Tibial nerve (tissue), 4 donors: ENCODE data around the gene NDUFB10. TPM values are rescaled to one million over a fixed set of nuclear protein-coding genes. Genes with fewer than 3 reads are reported as not detected.

Source experiments
- DNase-seq, 2 donors: peaks; one replicate each; pipeline ENCODE4 v3.0.0-alpha.2; 2019; ENCODE audit warnings: low spot score in 2 of 2
- H3K27ac ChIP-seq, 4 donors: fragments of 200-600 bp; sonication (generic) in 3 of 4; one replicate each; pipeline ENCODE4 v1.5.1; 2017 to 2019; ENCODE audit warnings: mild to moderate bottlenecking in 1 of 4
- H3K27me3 ChIP-seq, 2 donors: fragments of 200-600 bp; sonication (generic) in 1 of 2; one replicate each; pipeline versions ENCODE4 v1.5.1 to v1.6.0; 2017 to 2019
- H3K36me3 ChIP-seq, 3 donors: fragments of 200-600 bp; sonication (generic); one replicate each; pipeline ENCODE4 v1.5.1; 2018 to 2019
- H3K4me1 ChIP-seq, 4 donors: fragments of 200-600 bp; sonication (generic) in 3 of 4; one replicate each; pipeline ENCODE4 v1.5.1; 2017 to 2019
- H3K4me3 ChIP-seq, 4 donors: fragments of 200-600 bp; sonication (generic) in 3 of 4; one replicate each; pipeline ENCODE4 v1.5.1; 2017 to 2019; ENCODE audit warnings: mild to moderate bottlenecking in 1 of 4, moderate library complexity in 1 of 4
- H3K9me3 ChIP-seq, 4 donors: fragments of 200-600 bp; sonication (generic) in 3 of 4; one replicate each; pipeline ENCODE4 v1.5.1; 2017 to 2019
- EP300 ChIP-seq, 2 donors: sonication (generic); formaldehyde crosslinking; IDR thresholded peaks; one replicate each; pipeline ENCODE4 v1.6.1; 2017; ENCODE audit warnings: antibody characterized with exemption in 2 of 2, mild to moderate bottlenecking in 1 of 2
- POLR2A ChIP-seq, 2 donors: fragments of 450-650 bp; IDR thresholded peaks; one replicate each; pipeline ENCODE4 v1.6.1; 2017; ENCODE audit warnings: antibody characterized with exemption in 2 of 2, mild to moderate bottlenecking in 2 of 2, moderate library complexity in 2 of 2
- WGBS, 2 donors: methylation state at CpG; one replicate each; pipeline ENCODE4 v1.1.5; 2018; 5-methylcytosine and 5-hydroxymethylcytosine counted together
- total RNA-seq, 4 donors: library from RNA; depleted of rRNA; stranded (reverse); fragments of >200 nt; gene quantifications; one replicate each; pipeline ENCODE4 v1.1.0, GENCODE V29; 2016
- TF ChIP-seq, protein P1 (sequence below), 5 experiments: fragments of 200-600 bp in 3 of 5; fragments of 450-650 bp in 2 of 5; sonication (generic) in 3 of 5; IDR thresholded peaks; one replicate each; pipeline ENCODE4 v1.5.1; 2016 to 2019; ENCODE audit warnings: antibody characterized with exemption in 5 of 5, mild to moderate bottlenecking in 3 of 5, moderate library complexity in 2 of 5

The NDUFB10 gene
- total RNA-seq, 4 donors from 2014 or later = 86.9 to 136 (median 116) TPM

DNA sequence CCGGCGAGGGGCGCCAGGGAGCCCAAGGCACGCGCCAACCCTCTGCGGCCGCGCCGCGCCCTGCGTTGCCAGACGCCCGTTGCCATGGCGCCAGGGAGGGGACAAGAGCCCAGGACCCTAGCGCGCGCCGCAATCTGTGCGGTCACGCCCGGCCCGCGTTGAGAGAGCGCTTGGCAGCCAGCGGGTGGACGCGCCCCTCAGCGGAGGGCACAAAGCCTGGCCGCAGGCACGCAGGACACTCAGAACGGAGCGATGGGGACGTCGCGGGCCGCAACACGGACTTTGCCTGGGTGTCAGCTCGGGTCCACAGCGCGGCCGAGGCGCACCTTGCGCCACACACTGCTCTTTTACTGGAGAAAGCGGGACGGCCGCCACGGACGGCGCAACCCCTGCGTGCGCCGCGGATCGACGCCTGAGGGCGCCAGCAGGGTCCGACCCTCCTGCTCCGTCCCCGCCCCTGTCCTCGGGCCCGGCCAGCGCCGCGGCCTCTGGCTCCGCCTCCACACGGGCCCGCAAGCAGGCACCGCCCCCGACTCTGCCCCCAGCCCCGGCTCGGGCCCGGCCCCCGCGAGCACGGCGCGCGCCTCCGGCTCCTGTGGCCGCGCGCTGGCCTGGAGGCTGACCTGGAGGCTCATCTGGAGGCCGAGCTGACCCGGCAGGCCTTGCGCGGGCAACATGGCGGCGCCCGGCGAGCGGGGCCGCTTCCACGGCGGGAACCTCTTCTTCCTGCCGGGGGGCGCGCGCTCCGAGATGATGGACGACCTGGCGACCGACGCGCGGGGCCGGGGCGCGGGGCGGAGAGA lies 24.4 kb downstream of the NDUFB10 start, which contains the start of gene GFER:
TSS of gene GFER (plus strand) at position 650 of the 803 bp plus-strand sequence. CDS start at position 676, 26 bp downstream.
- H3K4me1 ChIP-seq = peaks cover 0 to 46% (median 24%) of the 10 kb centered on the region in 4 donors

DNA sequence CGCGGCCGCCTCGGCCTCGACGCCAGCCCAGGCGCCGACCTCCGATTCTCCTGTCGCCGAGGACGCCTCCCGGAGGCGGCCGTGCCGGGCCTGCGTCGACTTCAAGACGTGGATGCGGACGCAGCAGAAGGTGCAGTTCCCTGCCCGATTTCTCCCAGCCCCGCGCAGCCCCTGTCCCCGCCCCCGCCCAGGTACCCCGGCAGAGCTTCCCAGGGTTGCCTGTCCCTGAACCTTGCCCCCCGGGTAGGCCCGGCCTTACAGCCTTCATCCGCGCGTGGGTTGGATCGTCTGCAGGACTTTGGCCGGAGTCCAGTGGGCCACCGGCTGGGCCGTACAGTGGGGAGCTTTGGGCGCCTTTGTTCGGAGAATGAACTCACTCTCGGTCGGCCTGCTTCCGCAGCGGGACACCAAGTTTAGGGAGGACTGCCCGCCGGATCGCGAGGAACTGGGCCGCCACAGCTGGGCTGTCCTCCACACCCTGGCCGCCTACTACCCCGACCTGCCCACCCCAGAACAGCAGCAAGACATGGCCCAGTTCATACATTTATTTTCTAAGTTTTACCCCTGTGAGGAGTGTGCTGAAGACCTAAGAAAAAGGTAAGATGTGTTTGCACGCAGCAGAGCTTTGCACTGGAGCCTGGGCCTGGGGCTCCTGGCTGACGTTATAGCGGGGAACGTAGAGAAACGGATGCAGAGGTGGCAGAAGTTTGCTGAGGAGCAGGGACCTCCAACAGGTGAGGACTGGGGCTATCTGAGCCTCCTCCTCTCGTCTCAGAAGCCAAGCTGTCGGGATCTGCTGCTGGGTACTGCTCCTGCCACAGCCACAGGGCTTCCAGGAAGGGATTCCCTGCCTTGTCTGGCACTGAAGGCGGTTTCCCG lies 25.2 kb downstream of the NDUFB10 start:
- peaks cover 0 to 42% (median 22%) of the 10 kb centered on the region in 4 donors for H3K4me1 ChIP-seq
- H3K9me3 ChIP-seq = no peaks in the 10 kb centered on the region
- H3K4me3 ChIP-seq = peak overlapping the region; percentile 56 to 94 (median 88)
- DNase-seq = no peak
- H3K27me3 ChIP-seq = peaks cover 0 to 44% of the 10 kb centered on the region in 2 donors
- TF ChIP-seq EP300 (IDR thresholded peaks at IDR 0.05) = no peak
- TF ChIP-seq, protein P1, sequence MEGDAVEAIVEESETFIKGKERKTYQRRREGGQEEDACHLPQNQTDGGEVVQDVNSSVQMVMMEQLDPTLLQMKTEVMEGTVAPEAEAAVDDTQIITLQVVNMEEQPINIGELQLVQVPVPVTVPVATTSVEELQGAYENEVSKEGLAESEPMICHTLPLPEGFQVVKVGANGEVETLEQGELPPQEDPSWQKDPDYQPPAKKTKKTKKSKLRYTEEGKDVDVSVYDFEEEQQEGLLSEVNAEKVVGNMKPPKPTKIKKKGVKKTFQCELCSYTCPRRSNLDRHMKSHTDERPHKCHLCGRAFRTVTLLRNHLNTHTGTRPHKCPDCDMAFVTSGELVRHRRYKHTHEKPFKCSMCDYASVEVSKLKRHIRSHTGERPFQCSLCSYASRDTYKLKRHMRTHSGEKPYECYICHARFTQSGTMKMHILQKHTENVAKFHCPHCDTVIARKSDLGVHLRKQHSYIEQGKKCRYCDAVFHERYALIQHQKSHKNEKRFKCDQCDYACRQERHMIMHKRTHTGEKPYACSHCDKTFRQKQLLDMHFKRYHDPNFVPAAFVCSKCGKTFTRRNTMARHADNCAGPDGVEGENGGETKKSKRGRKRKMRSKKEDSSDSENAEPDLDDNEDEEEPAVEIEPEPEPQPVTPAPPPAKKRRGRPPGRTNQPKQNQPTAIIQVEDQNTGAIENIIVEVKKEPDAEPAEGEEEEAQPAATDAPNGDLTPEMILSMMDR (IDR thresholded peaks at IDR 0.05) = no peak
- 8 to 10% methylated on average over 44 to 48 of the region's 58 CpGs for WGBS, 2 donors
- peak overlapping the region in 3 of 4 donors; percentile 74 to 86 (median 85) for H3K27ac ChIP-seq
- peaks cover 0 to 26% (median 0%) of the 10 kb centered on the region in 3 donors for H3K36me3 ChIP-seq

More for the DNA sequence above, 24.4 kb downstream of the NDUFB10 start, which contains the start of gene GFER:
- peak within 1 kb of the TSS in 3 of 4 donors; percentile 80 to 86 (median 85) for H3K27ac ChIP-seq
- DNase-seq = peak; percentile 71 to 78
- peaks cover 0 to 44% of the 10 kb centered on the region in 2 donors for H3K27me3 ChIP-seq
- no peaks in the 10 kb centered on the region for H3K9me3 ChIP-seq
- WGBS, 2 donors = 1 to 7% methylated on average over 9 to 33 of the region's 109 CpGs
- H3K4me3 ChIP-seq = peak within 1 kb of the TSS; percentile 56 to 94 (median 88)
- TF ChIP-seq POLR2A (IDR thresholded peaks at IDR 0.05) (no peak), EP300 (IDR thresholded peaks at IDR 0.05) (peak in 1 of 2 donors; percentile 64)
- TF ChIP-seq, protein P1 (IDR thresholded peaks at IDR 0.05) = peak in 4 of 5 experiments; percentile 20 to 62 (median 45)
- peaks cover 0 to 34% (median 0%) of the 10 kb centered on the region in 3 donors for H3K36me3 ChIP-seq

- Histone ChIP-seq H3K4me3 (peak overlapping the region in 1 of 4 donors; percentile 94), H3K9me3 (no peaks in the 10 kb centered on the region), H3K36me3 (peaks cover 0 to 26% (median 0%) of the 10 kb centered on the region in 3 donors), H3K27me3 (peaks cover 0 to 42% of the 10 kb centered on the region in 2 donors), H3K27ac (peak overlapping the region in 1 of 4 donors; percentile 85), H3K4me1 (peaks cover 0 to 41% (median 20%) of the 10 kb centered on the region in 4 donors)
- 93 to 95% methylated on average over 12 of the region's 14 CpGs for WGBS, 2 donors
- TF ChIP-seq POLR2A (IDR thresholded peaks at IDR 0.05) = no peak
- no peak for TF ChIP-seq EP300 (IDR thresholded peaks at IDR 0.05)
- TF ChIP-seq, protein P1 (IDR thresholded peaks at IDR 0.05) = no peak
- DNase-seq = no peak
Measured at GRCh38 chr16:1985466-1986150, 26.3 kb downstream of the NDUFB10 start.

DNA sequence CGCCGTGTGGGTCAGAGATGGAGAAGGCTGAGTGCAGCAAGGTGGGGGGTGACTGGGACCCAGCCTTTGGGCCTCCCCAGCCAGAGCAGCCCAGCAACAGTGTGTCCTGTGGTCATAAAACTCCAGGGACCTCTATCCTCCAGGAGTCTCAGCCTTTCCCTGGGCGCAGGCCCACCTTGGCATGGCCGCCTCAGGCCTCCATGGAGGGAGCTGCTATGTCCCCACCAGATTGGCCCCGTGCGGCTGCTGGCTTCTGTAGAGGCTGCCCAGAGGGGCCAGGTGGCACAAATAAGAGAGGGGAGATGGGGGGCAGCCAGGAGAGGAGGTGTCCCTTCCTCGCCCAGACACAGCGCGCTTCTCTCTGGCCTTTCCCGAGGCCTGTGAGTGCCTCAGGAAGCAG lies 27.9 kb downstream of the NDUFB10 start:
- Histone ChIP-seq H3K27me3 (peaks cover 0 to 42% of the 10 kb centered on the region in 2 donors), H3K4me1 (peaks cover 0 to 55% (median 30%) of the 10 kb centered on the region in 4 donors), H3K4me3 (no peak overlapping the region), H3K27ac (no peak overlapping the region), H3K9me3 (no peaks in the 10 kb centered on the region), H3K36me3 (peaks cover 0 to 26% (median 0%) of the 10 kb centered on the region in 3 donors)
- no peak for DNase-seq
- 84 to 86% methylated on average over 9 to 10 of the region's 10 CpGs for WGBS, 2 donors
- TF ChIP-seq, protein P1 (IDR thresholded peaks at IDR 0.05) = no peak
- no peak for TF ChIP-seq EP300 (IDR thresholded peaks at IDR 0.05)
- no peak for TF ChIP-seq POLR2A (IDR thresholded peaks at IDR 0.05)
